Prostate gland (tissue), 2 donors: Measurements from ENCODE around the gene OR2V2. TPM values are rescaled to one million over a fixed set of nuclear protein-coding genes. Genes with fewer than 3 reads are reported as not detected.
"Not testable (repeated sequence)": the region's sequence is repeated elsewhere in the genome, so short reads cannot be mapped to it uniquely, and the experiment has no call there.

Experiments
- DNase-seq: peaks from one replicate; pipeline ENCODE4 v3.0.0-alpha.2; 2019; ENCODE audit warnings: low spot score
- H3K27ac ChIP-seq, 2 donors: fragments of 200-600 bp; sonication (generic); 2 replicates each; pipeline ENCODE4 v1.5.1; 2017 to 2019
- H3K27me3 ChIP-seq: fragments of 200-600 bp; sonication (generic); replicated peaks from 2 replicates; pipeline ENCODE4 v1.5.1; 2019; ENCODE audit not compliant: insufficient read depth
- H3K36me3 ChIP-seq, 2 donors: fragments of 200-600 bp; sonication (generic); 1 replicate in 1 of 2; 2 replicates in 1 of 2; pipeline versions ENCODE4 v1.5.1 to v1.8.1; 2017 to 2019
- H3K4me1 ChIP-seq: fragments of 200-600 bp; sonication (generic); replicated peaks from 2 replicates; pipeline ENCODE4 v1.5.1; 2019
- H3K4me3 ChIP-seq, 2 donors: fragments of 200-600 bp; sonication (generic); 2 replicates each; pipeline ENCODE4 v1.5.1; 2017 to 2019
- H3K9me3 ChIP-seq: fragments of 200-600 bp; sonication (generic); 2 replicates; pipeline ENCODE4 v1.5.1; 2017
- CTCF ChIP-seq, 4 experiments: fragments of 200-600 bp in 2 of 4; fragments of 450-650 bp in 2 of 4; sonication (generic) in 2 of 4; IDR thresholded peaks; 1 replicate in 3 of 4; 2 replicates in 1 of 4; pipeline ENCODE4 v1.5.1; 2016 to 2019; ENCODE audit warnings: antibody characterized with exemption in 4 of 4, mild to moderate bottlenecking in 2 of 4, moderate library complexity in 2 of 4
- POLR2A ChIP-seq: fragments of 450-650 bp; IDR thresholded peaks from one replicate; pipeline ENCODE4 v1.6.1; 2016; ENCODE audit warnings: antibody characterized with exemption, mild to moderate bottlenecking
- POLR2AphosphoS5 ChIP-seq: sonication (generic); formaldehyde crosslinking; IDR thresholded peaks from one replicate; pipeline ENCODE4 v1.6.1; 2017; ENCODE audit warnings: antibody characterized with exemption
- whole genome bisulfite sequencing: methylation state at CpG from one replicate; pipeline ENCODE4 v1.1.5; 2018; 5-methylcytosine and 5-hydroxymethylcytosine counted together
- intact Hi-C: fragments of 100-400 bp; cut with DNase I; formaldehyde crosslinking; loops from one replicate; pipeline ENCODE4 v1.14.2; 2022
- total RNA-seq, 2 donors: library from RNA; depleted of rRNA; stranded (reverse); fragments of >200 nt; gene quantifications; one replicate each; pipeline ENCODE4 v1.1.0, GENCODE V29; 2016

The OR2V2 gene
- total RNA-seq, 2 donors from 2014 or later, result not detected

- intact Hi-C loops, result no loop called here
- H3K4me3 ChIP-seq, result no peak overlapping the region
- no peak for TF ChIP-seq POLR2AphosphoS5
- no peaks in the 10 kb centered on the region for H3K9me3 ChIP-seq
- H3K36me3 ChIP-seq, result no peaks in the 10 kb centered on the region
- H3K27me3 ChIP-seq, result peaks cover 12% of the 10 kb centered on the region
- no peak for DNase-seq
- no peaks in the 10 kb centered on the region for H3K4me1 ChIP-seq
- H3K27ac ChIP-seq, result no peak overlapping the region
- 80% methylated on average over 5 of the region's 5 CpGs for WGBS
These were observed 36.4 kb upstream of the OR2V2 start for GRCh38 chr5:181111010-181111409.

- DNase-seq, result no peak
- no peaks in the 10 kb centered on the region for H3K4me1 ChIP-seq
- 70% methylated on average over 5 of the region's 5 CpGs for WGBS
- no peak for TF ChIP-seq POLR2A
- TF ChIP-seq POLR2AphosphoS5, result no peak
- TF ChIP-seq CTCF (IDR thresholded peaks at IDR 0.05), result no peak
- H3K4me3 ChIP-seq, result no peak overlapping the region
- no peaks in the 10 kb centered on the region for H3K36me3 ChIP-seq
- peaks cover 12% of the 10 kb centered on the region for H3K27me3 ChIP-seq
- H3K9me3 ChIP-seq, result no peaks in the 10 kb centered on the region
- intact Hi-C loops, result no loop called here
- no peak overlapping the region for H3K27ac ChIP-seq
These were observed 34.9 kb upstream of the OR2V2 start for GRCh38 chr5:181112476-181112875.

GRCh38 chr5:181113572-181113971 lies 33.8 kb upstream of the OR2V2 start:
- peaks cover 17% of the 10 kb centered on the region for H3K27me3 ChIP-seq
- H3K4me3 ChIP-seq, H3K4me1 ChIP-seq, H3K27ac ChIP-seq, intact Hi-C loops, DNase-seq, H3K36me3 ChIP-seq, H3K9me3 ChIP-seq: not testable (repeated sequence)
- WGBS, result 88% methylated on average over 13 of the region's 13 CpGs

- DNase-seq, result no peak
- peaks cover 17% of the 10 kb centered on the region for H3K27me3 ChIP-seq
- intact Hi-C loops, result no loop called here
- TF ChIP-seq POLR2A (no peak), CTCF (IDR thresholded peaks at IDR 0.05) (no peak), POLR2AphosphoS5 (no peak)
- H3K9me3 ChIP-seq, result no peaks in the 10 kb centered on the region
- no peaks in the 10 kb centered on the region for H3K36me3 ChIP-seq
- H3K27ac ChIP-seq, result no peak overlapping the region
- H3K4me3 ChIP-seq, result no peak overlapping the region
- no peaks in the 10 kb centered on the region for H3K4me1 ChIP-seq
- WGBS, result 35% methylated on average over 33 of the region's 33 CpGs
These were observed 33.0 kb upstream of the OR2V2 start for GRCh38 chr5:181114284-181114843.

- TF ChIP-seq POLR2AphosphoS5, result peak; percentile 4
- TF ChIP-seq CTCF (IDR thresholded peaks at IDR 0.05), result no peak
- no peaks in the 10 kb centered on the region for H3K9me3 ChIP-seq
- DNase-seq, result no peak
- 2% methylated on average over 47 of the region's 47 CpGs for WGBS
- no peaks in the 10 kb centered on the region for H3K36me3 ChIP-seq
- H3K27me3 ChIP-seq, result peaks cover 17% of the 10 kb centered on the region
- no peak overlapping the region for H3K27ac ChIP-seq
- intact Hi-C loops, result no loop called here
- no peak overlapping the region for H3K4me3 ChIP-seq
- no peaks in the 10 kb centered on the region for H3K4me1 ChIP-seq
These were observed 32.3 kb upstream of the OR2V2 start for GRCh38 chr5:181114844-181115778.

- Histone ChIP-seq H3K27me3 (peaks cover 14% of the 10 kb centered on the region), H3K9me3 (no peaks in the 10 kb centered on the region), H3K4me1 (no peaks in the 10 kb centered on the region), H3K4me3 (no peak overlapping the region), H3K27ac (no peak overlapping the region), H3K36me3 (no peaks in the 10 kb centered on the region)
- WGBS, result 80% methylated on average over 6 of the region's 6 CpGs
- intact Hi-C loops, result no loop called here
- TF ChIP-seq POLR2AphosphoS5 (no peak), POLR2A (no peak), CTCF (IDR thresholded peaks at IDR 0.05) (no peak)
- no peak for DNase-seq
These were observed 29.0 kb upstream of the OR2V2 start for GRCh38 chr5:181118369-181118768.
